ENCODE measurements around the gene IL1A. TPM values are rescaled to one million over a fixed set of nuclear protein-coding genes. Genes with fewer than 3 reads are reported as not detected.

The IL1A gene
- polyA plus RNA-seq, 3 donors = 0.07 to 0.13 TPM; not detected in 1

- no peak for DNase-seq
Observed at GRCh38 chr2:112727276-112728028, 56.8 kb downstream of the IL1A start.

GRCh38 chr2:112726487-112727190 lies 57.7 kb downstream of the IL1A start:
- peak; percentile 83 for DNase-seq

- DNase-seq = no peak
Observed at GRCh38 chr2:112725545-112726457, 58.5 kb downstream of the IL1A start.

GRCh38 chr2:112724591-112725525 lies 59.4 kb downstream of the IL1A start:
- no peak for DNase-seq

- DNase-seq = no peak
Observed at GRCh38 chr2:112723995-112724394, 60.3 kb downstream of the IL1A start.

Other genes with a start within 250 kb of the IL1A start
- gene POLR1B, start 242.0 kb downstream of the IL1A start, polyA plus RNA-seq (ENCODE audit: insufficient read length in 3 of 3) = 10 to 100 TPM; 21.0 to 25.2 (median 24.2) TPM
- gene CHCHD5, start 199.9 kb downstream of the IL1A start, polyA plus RNA-seq (ENCODE audit: insufficient read length in 3 of 3) = 10 to 100 TPM; 32.7 to 37.7 (median 37.1) TPM
- gene SLC20A1, start 138.6 kb downstream of the IL1A start, polyA plus RNA-seq (ENCODE audit: insufficient read length in 3 of 3) = 10 to 100 TPM; 40.0 to 51.5 (median 49.1) TPM
- gene NT5DC4, start 63.5 kb downstream of the IL1A start, polyA plus RNA-seq (ENCODE audit: insufficient read length in 3 of 3) = 1 to 10 TPM in 1 of 3 donors, under 1 TPM in 1, not detected in 1; 0.34 to 1.4 TPM
- gene CKAP2L, start 19.9 kb downstream of the IL1A start, polyA plus RNA-seq (ENCODE audit: insufficient read length in 3 of 3) = 10 to 100 TPM; 12.4 to 14.8 (median 12.9) TPM
- under 1 TPM; 0.27 to 0.67 (median 0.47) TPM for gene IL1B, start 52.3 kb upstream of the IL1A start, polyA plus RNA-seq (ENCODE audit: insufficient read length in 3 of 3)
- gene IL37, start 126.7 kb upstream of the IL1A start, polyA plus RNA-seq (ENCODE audit: insufficient read length in 3 of 3) = not detected
- gene IL36G, start 193.5 kb upstream of the IL1A start, polyA plus RNA-seq (ENCODE audit: insufficient read length in 3 of 3) = under 1 TPM in 2 of 3 donors, not detected in 1; 0.23 to 0.76 TPM
- not detected for gene IL36A, start 221.0 kb upstream of the IL1A start, polyA plus RNA-seq (ENCODE audit: insufficient read length in 3 of 3)

Data from renal pelvis (tissue), 4 donors.